Activated naive CD4-positive, alpha-beta T cell treated with anti-CD3 and anti-CD28 coated beads, Interleukin-2, amount 10 ng/mL, durations not matched to agents 7 days and 5 days (primary cell): ENCODE data around the gene MYBPC3.

Source experiments
- CTCF ChIA-PET: fragments of 350-600 bp; sonication (Branson Sonifier 250); formaldehyde crosslinking; loops from one replicate; lab custom pipeline; 2021; ENCODE audit warnings: antibody characterized with exemption; lab: Charles Lee
- DNase-seq: peaks from one replicate; pipeline ENCODE4 v3.0.0-alpha.2; 2020
- H3K27ac Mint-ChIP-seq: one replicate; pipeline ENCODE4 v1.8.0; 2021; ENCODE audit warnings: mild to moderate bottlenecking, moderate library complexity, mixed read lengths
- H3K27me3 Mint-ChIP-seq: one replicate; pipeline ENCODE4 v1.8.0; 2021; ENCODE audit warnings: mild to moderate bottlenecking, mixed read lengths
- H3K36me3 Mint-ChIP-seq: one replicate; pipeline ENCODE4 v1.8.0; 2021; ENCODE audit warnings: mixed read lengths
- H3K4me1 Mint-ChIP-seq: one replicate; pipeline ENCODE4 v1.8.0; 2021; ENCODE audit warnings: mixed read lengths
- H3K4me3 Mint-ChIP-seq: one replicate; pipeline ENCODE4 v1.8.0; 2021; ENCODE audit warnings: mild to moderate bottlenecking, moderate library complexity, mixed read lengths
- H3K9me3 Mint-ChIP-seq: one replicate; pipeline ENCODE4 v1.8.0; 2021; ENCODE audit warnings: mixed read lengths

Gene MYBPC3

DNA sequence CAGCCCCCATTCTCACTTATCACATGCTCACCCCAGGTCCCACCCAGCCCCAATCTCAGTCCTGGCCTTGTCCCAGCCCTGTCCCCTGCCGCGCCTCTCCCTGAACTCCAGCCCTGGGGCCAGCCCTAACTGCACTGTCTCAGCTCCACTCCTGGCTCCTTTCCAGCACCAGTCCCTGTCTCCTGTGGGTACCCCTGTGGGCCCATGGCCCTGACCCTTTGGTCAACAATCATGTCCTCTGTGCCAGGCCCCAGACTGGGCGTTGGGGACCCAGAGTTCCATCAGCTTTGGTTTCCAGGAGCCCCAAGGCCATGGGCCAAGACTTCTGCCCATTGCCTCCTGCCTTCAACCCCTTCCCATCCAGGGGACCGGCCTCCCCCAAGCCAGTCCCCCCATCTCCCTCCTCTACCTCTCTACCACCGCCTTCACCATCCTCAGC, 25.1 kb upstream of the MYBPC3 start:
- H3K27ac Mint-ChIP-seq, result no peak overlapping the region
- no peak overlapping the region for H3K4me3 Mint-ChIP-seq
- CTCF ChIA-PET, result no interaction called here
- no peak for DNase-seq
- peaks cover 4% of the 10 kb centered on the region for H3K27me3 Mint-ChIP-seq
- H3K4me1 Mint-ChIP-seq, result peaks cover 4% of the 10 kb centered on the region
- H3K36me3 Mint-ChIP-seq, result no peaks in the 10 kb centered on the region
- H3K9me3 Mint-ChIP-seq, result no peaks in the 10 kb centered on the region

DNA sequence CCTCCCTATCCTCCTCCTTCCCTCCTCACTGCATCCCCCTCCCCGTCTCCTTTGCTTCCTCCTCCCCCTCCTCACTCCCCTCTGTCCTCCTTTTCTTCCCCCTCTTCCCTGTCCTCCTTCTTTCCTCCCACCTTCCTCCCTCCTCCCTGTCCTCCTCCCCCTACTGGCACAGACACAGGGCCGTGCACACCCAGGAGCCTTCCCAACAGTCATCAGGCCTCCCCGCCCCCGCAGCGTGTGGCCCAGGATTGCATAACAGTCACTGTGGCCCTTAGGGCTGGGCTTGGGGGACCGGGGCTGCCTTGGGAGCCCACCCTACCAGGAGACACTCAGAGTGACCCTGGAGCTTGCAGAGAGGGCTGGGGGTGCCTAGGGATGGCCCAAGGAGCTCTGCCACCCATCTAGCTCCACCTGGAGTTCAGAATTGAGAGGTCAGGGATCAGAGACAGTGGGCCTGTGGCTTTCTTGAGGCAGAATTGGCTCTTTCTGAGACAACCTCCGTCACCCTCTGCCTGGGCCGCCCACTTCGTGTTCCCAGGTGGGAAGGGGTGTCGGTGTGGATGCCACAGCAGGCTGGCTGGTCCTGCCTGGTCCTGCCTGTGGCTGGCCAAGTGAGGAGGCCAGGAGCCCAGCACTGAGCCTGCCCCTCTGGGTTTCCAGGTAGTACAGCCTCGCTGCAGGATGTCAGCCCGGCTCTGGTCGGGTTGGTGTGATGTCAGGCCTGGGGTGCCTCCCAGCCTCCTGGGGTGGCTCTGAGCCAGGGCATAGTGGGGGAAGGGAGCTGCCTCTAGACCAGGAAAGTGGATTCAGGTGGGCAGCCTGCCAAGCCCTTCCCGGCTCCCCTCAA, 24.2 kb upstream of the MYBPC3 start:
- Mint-ChIP-seq H3K9me3 (no peaks in the 10 kb centered on the region), H3K27me3 (peaks cover 4% of the 10 kb centered on the region)

DNA sequence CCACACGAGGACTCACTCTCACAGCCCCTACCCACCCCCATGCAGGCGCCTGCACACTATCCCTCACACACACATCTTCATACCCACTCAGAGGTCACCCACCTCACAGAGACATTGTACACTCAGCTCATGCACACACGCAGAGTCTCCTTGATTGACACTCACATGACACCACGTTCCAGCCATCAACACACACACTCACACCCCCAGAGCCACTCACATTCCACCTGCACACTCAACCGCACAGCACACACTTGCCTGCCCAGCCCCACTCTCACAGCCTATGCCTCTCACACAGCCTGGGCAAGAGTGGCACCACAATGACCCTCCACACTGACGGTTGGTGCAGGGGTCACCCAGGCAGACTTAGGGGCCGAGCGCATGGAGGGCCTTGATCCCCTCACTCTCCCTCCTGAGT, 23.6 kb upstream of the MYBPC3 start:
- DNase-seq, result no peak
- H3K36me3 Mint-ChIP-seq, result no peaks in the 10 kb centered on the region
- H3K27ac Mint-ChIP-seq, result no peak overlapping the region
- H3K4me3 Mint-ChIP-seq, result no peak overlapping the region
- peaks cover 2% of the 10 kb centered on the region for H3K4me1 Mint-ChIP-seq
- peaks cover 4% of the 10 kb centered on the region for H3K27me3 Mint-ChIP-seq
- H3K9me3 Mint-ChIP-seq, result no peaks in the 10 kb centered on the region
- CTCF ChIA-PET, result interaction anchor here (1.3 kb wide), 1 partner anchor 36 kb away, joined by 4 read pairs; no protein-coding TSS in a partner anchor

More for the DNA sequence above, 24.2 kb upstream of the MYBPC3 start:
- Mint-ChIP-seq H3K36me3 (no peaks in the 10 kb centered on the region), H3K4me3 (no peak overlapping the region), H3K4me1 (peaks cover 2% of the 10 kb centered on the region), H3K27ac (no peak overlapping the region)
- CTCF ChIA-PET, result interaction anchor here (0.6 to 1.3 kb wide), 2 partner anchors 34 to 35 kb away, joined by 3 to 4 read pairs; no protein-coding TSS in a partner anchor
- DNase-seq, result no peak

DNA sequence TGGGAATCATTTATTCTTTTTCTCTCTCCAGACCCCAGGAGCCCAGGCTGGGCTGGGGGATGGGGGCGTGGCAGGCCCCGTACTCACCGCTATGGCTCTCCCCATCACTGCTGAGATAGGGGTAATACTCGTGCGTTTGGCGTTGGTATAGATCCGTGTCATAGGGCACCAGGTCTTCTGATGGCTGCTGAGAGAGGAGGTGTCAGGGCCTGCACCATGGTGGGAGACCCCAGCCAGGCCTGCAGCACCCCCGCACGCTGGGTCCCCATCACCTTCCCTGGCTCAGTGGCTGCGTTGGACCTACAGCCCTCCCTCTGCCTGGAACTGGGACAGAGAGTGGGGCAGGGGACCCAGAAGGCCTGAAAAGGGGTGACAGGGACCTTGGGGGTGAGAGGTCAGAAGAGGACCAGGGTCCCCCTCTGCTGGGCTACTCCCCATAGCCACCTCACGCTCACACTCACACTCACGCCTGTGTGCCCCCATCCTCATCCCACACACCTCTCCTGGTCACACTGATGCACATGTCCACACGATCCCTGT, 23.1 kb upstream of the MYBPC3 start:
- Mint-ChIP-seq H3K27me3 (peaks cover 4% of the 10 kb centered on the region), H3K9me3 (no peaks in the 10 kb centered on the region), H3K27ac (no peak overlapping the region), H3K36me3 (no peaks in the 10 kb centered on the region), H3K4me1 (peaks cover 2% of the 10 kb centered on the region), H3K4me3 (no peak overlapping the region)
- no peak for DNase-seq
- CTCF ChIA-PET, result interaction anchor here (1.3 to 5.4 kb wide), 3 partner anchors 13 to 36 kb away, joined by 4 to 133 read pairs (median 31); partner anchors contain the start of gene SLC39A13

DNA sequence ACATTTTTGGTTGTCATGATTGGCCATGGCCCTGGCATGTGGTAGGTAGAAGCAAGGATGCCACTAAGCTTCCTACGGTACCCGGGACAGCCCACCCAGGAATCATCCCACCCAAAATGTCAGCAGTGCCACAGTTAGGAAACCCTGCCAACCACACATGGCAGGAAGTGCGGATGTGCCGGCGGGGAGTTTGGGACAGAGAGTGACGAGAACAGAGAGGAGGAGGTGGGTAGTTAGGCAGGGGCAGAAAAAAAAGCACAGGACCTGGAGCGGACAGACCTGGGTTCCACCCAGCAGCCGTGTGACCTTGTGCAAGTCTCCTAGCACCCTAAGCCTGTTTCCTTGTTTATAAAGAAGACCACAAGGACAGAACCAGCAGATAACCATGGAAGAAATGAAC, 22.5 kb upstream of the MYBPC3 start:
- H3K4me1 Mint-ChIP-seq, result peaks cover 2% of the 10 kb centered on the region
- H3K27me3 Mint-ChIP-seq, result peaks cover 4% of the 10 kb centered on the region
- DNase-seq, result no peak
- H3K27ac Mint-ChIP-seq, result no peak overlapping the region
- H3K9me3 Mint-ChIP-seq, result no peaks in the 10 kb centered on the region
- CTCF ChIA-PET, result interaction anchor here (0.9 to 5.4 kb wide), 6 partner anchors 11 to 242 kb away, joined by 3 to 133 read pairs (median 12); partner anchors contain the start of gene SLC39A13
- H3K36me3 Mint-ChIP-seq, result no peaks in the 10 kb centered on the region
- H3K4me3 Mint-ChIP-seq, result no peak overlapping the region

DNA sequence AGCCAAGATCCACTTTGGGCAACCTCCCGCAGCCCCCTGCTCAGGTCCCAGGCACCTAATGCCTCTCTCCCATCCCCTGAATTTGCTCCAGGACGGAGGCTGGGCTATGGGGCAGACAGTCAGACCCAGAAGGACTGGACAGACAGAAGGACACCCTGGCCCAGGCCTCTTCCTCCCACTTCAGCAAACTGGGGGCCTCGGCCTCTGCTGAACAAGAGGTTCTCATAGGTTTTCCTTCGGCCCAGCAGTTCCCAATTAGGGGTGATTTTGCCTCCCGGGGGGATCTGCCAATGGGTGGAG, 22.2 kb upstream of the MYBPC3 start:
- no peaks in the 10 kb centered on the region for H3K36me3 Mint-ChIP-seq
- no peaks in the 10 kb centered on the region for H3K9me3 Mint-ChIP-seq
- peaks cover 2% of the 10 kb centered on the region for H3K4me1 Mint-ChIP-seq
- no peak overlapping the region for H3K27ac Mint-ChIP-seq
- CTCF ChIA-PET, result interaction anchor here (0.7 to 5.4 kb wide), 24 partner anchors 8 to 481 kb away, joined by 3 to 133 read pairs (median 6); partner anchors contain the start of genes PSMC3 and SLC39A13
- DNase-seq, result no peak
- H3K4me3 Mint-ChIP-seq, result no peak overlapping the region
- H3K27me3 Mint-ChIP-seq, result peaks cover 4% of the 10 kb centered on the region

DNA sequence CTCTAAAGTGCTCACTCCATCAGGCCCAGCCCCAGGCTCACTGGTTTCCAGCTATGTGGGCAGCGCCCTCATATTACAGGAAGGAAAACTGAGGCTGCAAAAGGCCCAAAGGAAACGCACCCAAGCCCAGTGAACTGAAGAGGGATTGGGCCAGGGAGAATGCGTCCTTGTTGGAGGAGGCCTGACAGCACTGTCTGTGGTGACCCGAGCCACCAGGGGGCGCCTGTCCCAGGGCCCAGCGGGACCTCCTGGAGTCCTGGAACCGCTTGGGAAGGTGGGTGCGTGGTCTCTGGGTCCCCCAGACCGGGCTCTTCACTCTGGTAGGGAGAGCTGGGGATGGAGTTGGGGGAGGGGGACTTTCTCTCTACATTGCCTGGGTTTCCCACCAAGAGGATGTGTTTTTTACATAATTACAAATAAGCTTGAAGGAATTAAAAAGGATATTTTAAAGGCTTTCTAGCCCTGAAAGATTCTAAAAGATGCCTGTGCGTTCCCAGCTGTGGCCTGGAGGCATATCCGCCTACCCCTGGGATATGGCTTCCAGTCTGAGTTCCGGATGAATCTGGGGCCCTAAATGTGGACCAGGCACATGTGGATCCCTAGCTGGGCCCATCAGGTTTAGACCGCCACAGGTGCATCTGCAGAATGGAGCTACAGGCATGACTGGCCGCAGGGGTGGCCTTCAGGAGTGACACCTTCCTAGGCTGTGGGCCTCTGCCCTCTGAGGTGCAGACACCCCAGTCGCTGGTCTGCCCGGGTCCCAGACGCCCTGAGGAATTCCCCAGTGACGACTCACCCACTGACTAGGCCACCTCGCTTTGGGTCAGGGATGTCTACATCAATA, 21.6 kb upstream of the MYBPC3 start:
- no peak overlapping the region for H3K27ac Mint-ChIP-seq
- CTCF ChIA-PET, result interaction anchor here (0.7 to 5.4 kb wide), 26 partner anchors 9 to 482 kb away, joined by 3 to 133 read pairs (median 6); partner anchors contain the start of genes PSMC3 and SLC39A13
- H3K4me3 Mint-ChIP-seq, result no peak overlapping the region

DNA sequence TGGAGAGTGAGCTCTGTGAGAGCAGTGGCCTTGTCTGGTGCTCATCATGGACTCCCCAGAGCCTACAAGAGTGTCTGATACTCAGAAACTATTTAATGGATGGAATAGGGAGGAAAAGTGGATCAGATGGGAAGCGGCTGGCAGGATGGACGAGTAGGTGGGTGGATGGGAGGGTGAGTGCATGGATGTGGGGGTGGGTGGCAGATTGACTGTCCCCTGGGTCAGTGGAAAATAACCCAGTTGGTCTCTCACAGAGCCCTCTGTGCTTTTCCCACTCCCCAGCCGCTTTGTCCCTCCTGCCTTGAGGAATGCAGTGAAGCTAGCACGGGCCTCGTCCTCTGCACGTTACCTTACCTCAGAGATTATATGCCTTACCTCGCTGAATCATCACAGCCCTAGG, 19.9 kb upstream of the MYBPC3 start:
- no peaks in the 10 kb centered on the region for H3K4me1 Mint-ChIP-seq
- no peak overlapping the region for H3K4me3 Mint-ChIP-seq
- no peaks in the 10 kb centered on the region for H3K9me3 Mint-ChIP-seq
- CTCF ChIA-PET, result interaction anchor here (0.7 to 5.4 kb wide), 8 partner anchors 8 to 107 kb away, joined by 3 to 133 read pairs (median 17); partner anchors contain the start of gene SLC39A13
- H3K27ac Mint-ChIP-seq, result no peak overlapping the region
- no peaks in the 10 kb centered on the region for H3K36me3 Mint-ChIP-seq
- H3K27me3 Mint-ChIP-seq, result no peaks in the 10 kb centered on the region
- DNase-seq, result no peak

More for the DNA sequence above, 21.6 kb upstream of the MYBPC3 start:
- peaks cover 2% of the 10 kb centered on the region for H3K4me1 Mint-ChIP-seq
- peak; percentile 88 for DNase-seq
- no peaks in the 10 kb centered on the region for H3K9me3 Mint-ChIP-seq
- H3K27me3 Mint-ChIP-seq, result peaks cover 4% of the 10 kb centered on the region
- no peaks in the 10 kb centered on the region for H3K36me3 Mint-ChIP-seq

DNA sequence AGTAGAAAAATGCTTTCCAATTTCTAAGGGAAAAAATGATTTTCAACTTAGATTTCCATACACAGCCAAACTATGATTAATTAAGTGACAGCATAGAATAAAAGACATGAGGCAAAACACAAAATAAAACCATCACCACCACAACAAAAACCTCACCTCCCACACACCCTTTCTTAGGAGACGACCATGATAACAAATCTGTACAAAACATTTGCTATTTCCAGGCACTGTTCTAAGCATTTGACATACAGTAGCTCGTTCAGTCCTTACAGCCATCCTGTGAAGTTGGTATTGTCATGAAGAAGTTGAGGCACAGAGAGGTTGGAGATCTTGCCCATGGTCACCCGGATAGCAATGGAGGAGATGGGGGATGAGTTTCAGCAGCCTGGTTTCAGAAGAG, 17.2 kb upstream of the MYBPC3 start:
- Mint-ChIP-seq H3K9me3 (no peaks in the 10 kb centered on the region), H3K36me3 (no peaks in the 10 kb centered on the region), H3K4me1 (no peaks in the 10 kb centered on the region), H3K27ac (no peak overlapping the region), H3K4me3 (no peak overlapping the region), H3K27me3 (peaks cover 5% of the 10 kb centered on the region)
- no peak for DNase-seq
- CTCF ChIA-PET, result interaction anchor here (0.7 to 1.0 kb wide), 2 partner anchors 22 to 146 kb away, joined by 3 read pairs; no protein-coding TSS in a partner anchor

DNA sequence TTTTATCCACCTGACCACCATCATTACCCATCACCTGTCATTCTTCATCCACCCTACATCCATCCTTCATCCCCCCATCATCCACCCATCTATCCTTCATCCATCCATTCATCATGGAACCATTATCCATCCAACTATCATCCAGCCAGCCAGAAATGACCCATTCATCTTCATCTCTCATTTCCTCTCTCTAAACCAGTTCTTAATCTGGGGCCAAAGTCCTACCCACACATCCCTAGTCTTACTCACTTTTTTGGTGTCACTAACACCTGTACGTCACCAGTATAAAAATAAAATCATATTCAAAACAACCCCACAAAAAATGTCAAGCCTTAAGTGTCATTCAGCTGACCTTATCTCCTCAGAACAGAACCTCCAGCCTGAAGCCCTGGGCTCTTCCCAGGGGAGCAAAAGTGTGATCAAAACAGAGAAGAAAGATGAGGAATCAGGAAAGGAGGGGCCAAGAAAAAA, 13.6 kb upstream of the MYBPC3 start:
- Mint-ChIP-seq H3K27me3 (peaks cover 9% of the 10 kb centered on the region), H3K4me1 (peaks cover under 1% of the 10 kb centered on the region), H3K9me3 (no peaks in the 10 kb centered on the region), H3K27ac (no peak overlapping the region), H3K4me3 (no peak overlapping the region), H3K36me3 (no peaks in the 10 kb centered on the region)
- no peak for DNase-seq
- CTCF ChIA-PET, result no interaction called here

DNA sequence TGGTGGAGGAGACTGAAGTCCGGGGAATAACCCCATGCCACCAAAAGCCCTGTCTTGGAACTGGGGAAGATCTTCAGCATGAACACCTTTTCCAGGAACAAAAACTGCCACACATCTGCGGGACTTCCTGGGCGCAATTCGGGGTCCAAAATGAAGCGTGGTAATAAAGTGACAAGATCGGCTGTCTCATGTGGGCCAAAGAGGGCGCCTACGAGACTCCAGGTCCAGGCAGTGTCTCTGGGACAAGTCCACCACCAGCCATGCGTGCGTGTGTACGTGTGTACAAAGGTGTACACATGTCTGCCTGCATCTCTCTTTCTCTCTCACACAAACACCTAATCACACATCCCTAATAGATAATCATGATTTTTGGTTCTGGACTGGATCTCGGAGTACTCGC, 8.9 kb upstream of the MYBPC3 start:
- Mint-ChIP-seq H3K27ac (no peak overlapping the region), H3K27me3 (peaks cover 9% of the 10 kb centered on the region), H3K4me3 (no peak overlapping the region), H3K9me3 (no peaks in the 10 kb centered on the region), H3K4me1 (peaks cover 12% of the 10 kb centered on the region), H3K36me3 (no peaks in the 10 kb centered on the region)
- DNase-seq, result no peak
- CTCF ChIA-PET, result interaction anchor here (1.0 kb wide), 1 partner anchor 13 kb away, joined by 6 read pairs; no protein-coding TSS in a partner anchor

DNA sequence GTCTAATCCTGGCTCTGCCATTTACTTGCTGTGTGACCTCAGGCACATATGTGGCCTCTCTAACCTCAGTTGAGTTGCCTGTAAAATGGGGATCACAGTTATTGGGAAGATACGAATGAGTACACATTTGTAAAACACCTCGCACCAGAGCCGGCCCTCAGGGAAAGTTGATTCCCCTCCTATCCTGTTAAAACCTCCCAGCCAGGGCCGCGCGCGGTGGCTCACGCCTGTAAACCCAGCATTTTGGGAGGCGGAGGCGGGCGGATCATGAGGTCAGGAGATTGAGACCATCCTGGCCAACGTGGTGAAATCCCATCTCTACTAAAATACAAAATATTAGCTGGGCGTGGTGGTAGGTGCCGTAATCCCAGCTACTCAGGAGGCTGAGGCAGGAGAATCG, 7.8 kb upstream of the MYBPC3 start:
- Mint-ChIP-seq H3K27ac (no peak overlapping the region), H3K4me1 (peaks cover 12% of the 10 kb centered on the region), H3K27me3 (peaks cover 5% of the 10 kb centered on the region), H3K4me3 (no peak overlapping the region), H3K9me3 (no peaks in the 10 kb centered on the region), H3K36me3 (no peaks in the 10 kb centered on the region)
- no peak for DNase-seq
- CTCF ChIA-PET, result interaction anchor here (2.2 kb wide), 1 partner anchor 14 kb away, joined by 13 read pairs; no protein-coding TSS in a partner anchor

DNA sequence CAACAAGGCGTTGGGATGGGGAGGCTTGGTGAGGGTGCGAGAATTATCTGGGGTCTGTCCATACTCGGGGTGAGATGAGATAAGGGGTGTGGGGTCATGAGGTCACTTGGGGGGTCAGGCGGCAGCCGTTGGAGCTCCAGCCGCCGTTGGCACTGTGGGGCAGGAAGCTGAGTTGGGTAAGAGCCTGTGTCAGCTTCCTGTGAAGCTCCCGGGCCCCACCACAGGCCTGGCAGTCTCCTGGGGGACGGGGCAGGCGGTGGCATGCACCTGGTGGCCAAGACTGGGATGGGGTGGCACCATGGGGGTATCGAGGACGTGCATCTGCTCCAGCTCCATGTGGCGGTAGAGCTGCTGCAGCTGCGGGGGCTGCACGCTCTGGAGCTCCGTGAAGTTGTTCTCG, 7.1 kb upstream of the MYBPC3 start:
- H3K4me3 Mint-ChIP-seq, result no peak overlapping the region
- peaks cover 12% of the 10 kb centered on the region for H3K4me1 Mint-ChIP-seq
- DNase-seq, result no peak
- H3K9me3 Mint-ChIP-seq, result no peaks in the 10 kb centered on the region
- H3K36me3 Mint-ChIP-seq, result no peaks in the 10 kb centered on the region
- no peak overlapping the region for H3K27ac Mint-ChIP-seq
- peaks cover 4% of the 10 kb centered on the region for H3K27me3 Mint-ChIP-seq
- CTCF ChIA-PET, result interaction anchor here (0.9 to 2.2 kb wide), 2 partner anchors 15 to 181 kb away, joined by 3 to 13 read pairs; no protein-coding TSS in a partner anchor
